ENCODE data around the gene PRR12.

The PRR12 gene

GRCh38 chr19:49546825-49547565 lies 44.0 kb upstream of the PRR12 start:
- H3K4me3 ChIP-seq (replicated peaks in 1 of 2; ENCODE audit: low read depth in 2 of 2, low read length in 2 of 2) = no peak overlapping the region
- peak; percentile 94 for DNase-seq (ENCODE audit: low read depth in 2 of 2)
- peak; percentile 69 for TF ChIP-seq CTCF (IDR thresholded peaks at IDR 0.05; ENCODE audit: low read depth, low read length)

- H3K4me3 ChIP-seq (replicated peaks in 1 of 2; ENCODE audit: low read depth in 2 of 2, low read length in 2 of 2) = no peak overlapping the region
- DNase-seq (ENCODE audit: low read depth in 2 of 2) = no peak
- TF ChIP-seq CTCF (IDR thresholded peaks at IDR 0.05; ENCODE audit: low read depth, low read length) = no peak
These were observed 41.9 kb upstream of the PRR12 start for GRCh38 chr19:49549045-49549444.

GRCh38 chr19:49551531-49551930 lies 39.5 kb upstream of the PRR12 start:
- no peak overlapping the region for H3K4me3 ChIP-seq (replicated peaks in 1 of 2; ENCODE audit: low read depth in 2 of 2, low read length in 2 of 2)
- DNase-seq (ENCODE audit: low read depth in 2 of 2) = no peak
- TF ChIP-seq CTCF (IDR thresholded peaks at IDR 0.05; ENCODE audit: low read depth, low read length) = no peak

- DNase-seq (ENCODE audit: low read depth in 2 of 2) = no peak
- no peak for TF ChIP-seq CTCF (IDR thresholded peaks at IDR 0.05; ENCODE audit: low read depth, low read length)
- H3K4me3 ChIP-seq (replicated peaks in 1 of 2; ENCODE audit: low read depth in 2 of 2, low read length in 2 of 2) = no peak overlapping the region
These were observed 38.2 kb upstream of the PRR12 start for GRCh38 chr19:49552749-49553148.

GRCh38 chr19:49553451-49554271 lies 37.3 kb upstream of the PRR12 start:
- peak; percentile 30 to 90 for DNase-seq (ENCODE audit: low read depth in 2 of 2)
- TF ChIP-seq CTCF (IDR thresholded peaks at IDR 0.05; ENCODE audit: low read depth, low read length) = no peak
- no peak overlapping the region for H3K4me3 ChIP-seq (replicated peaks in 1 of 2; ENCODE audit: low read depth in 2 of 2, low read length in 2 of 2)

GRCh38 chr19:49554701-49555181 lies 36.2 kb upstream of the PRR12 start:
- TF ChIP-seq CTCF (IDR thresholded peaks at IDR 0.05; ENCODE audit: low read depth, low read length) = no peak
- no peak for DNase-seq (ENCODE audit: low read depth in 2 of 2)
- no peak overlapping the region for H3K4me3 ChIP-seq (replicated peaks in 1 of 2; ENCODE audit: low read depth in 2 of 2, low read length in 2 of 2)
